GM23338 (cell line): ENCODE measurements around the gene NPB.

Source experiments
- CTCF ChIP-seq, 2 experiments: fragments of 200-600 bp in 1 of 2; sonication (generic) in 1 of 2; conservative IDR thresholded peaks; 2 replicates each; pipeline versions ENCODE4 v1.5.1 to v1.6.1; 2016 to 2017; ENCODE audit warnings: antibody characterized with exemption in 2 of 2, low read depth in 2 of 2, mild to moderate bottlenecking in 2 of 2, moderate library complexity in 1 of 2
- EZH2 ChIP-seq: fragments of 200-600 bp; sonication (generic); IDR thresholded peaks from one replicate; pipeline ENCODE4 v1.8.0; 2017; ENCODE audit warnings: antibody characterized with exemption, mild to moderate bottlenecking, low read depth; ENCODE audit not compliant: unreplicated experiment
- EZH2phosphoT487 ChIP-seq: fragments of 200-600 bp; sonication (generic); IDR thresholded peaks from one replicate; pipeline ENCODE4 v1.8.1; 2018; ENCODE audit warnings: antibody characterized with exemption; ENCODE audit not compliant: unreplicated experiment
- NANOG ChIP-seq: IDR thresholded peaks from 2 replicates; pipeline ENCODE4 v1.6.1; 2016; ENCODE audit warnings: antibody characterized with exemption, borderline replicate concordance
- POLR2AphosphoS5 ChIP-seq: IDR thresholded peaks from 2 replicates; pipeline ENCODE4 v1.6.1; 2016; ENCODE audit warnings: antibody characterized with exemption, low read depth
- REST ChIP-seq: IDR thresholded peaks from one replicate; pipeline ENCODE4 v1.6.1; 2018; ENCODE audit warnings: antibody characterized with exemption; ENCODE audit not compliant: unreplicated experiment
- ZNF114 ChIP-seq: fragments of 250-450 bp; sonication (Bioruptor Pico); IDR thresholded peaks from 2 replicates; pipeline ENCODE4 v1.5.0; 2020; ENCODE audit warnings: mild to moderate bottlenecking, moderate library complexity
- ZNF331 ChIP-seq: fragments of 250-450 bp; sonication (Bioruptor Pico); IDR thresholded peaks from 2 replicates; pipeline ENCODE4 v1.5.0; 2020; ENCODE audit warnings: low read depth, mild to moderate bottlenecking, moderate library complexity
- TF ChIP-seq, protein P1 (sequence below): fragments of 250-450 bp; sonication (Bioruptor Pico); IDR thresholded peaks from 2 replicates; pipeline ENCODE4 v1.5.0; 2020; ENCODE audit warnings: mild to moderate bottlenecking, moderate library complexity

DNA sequence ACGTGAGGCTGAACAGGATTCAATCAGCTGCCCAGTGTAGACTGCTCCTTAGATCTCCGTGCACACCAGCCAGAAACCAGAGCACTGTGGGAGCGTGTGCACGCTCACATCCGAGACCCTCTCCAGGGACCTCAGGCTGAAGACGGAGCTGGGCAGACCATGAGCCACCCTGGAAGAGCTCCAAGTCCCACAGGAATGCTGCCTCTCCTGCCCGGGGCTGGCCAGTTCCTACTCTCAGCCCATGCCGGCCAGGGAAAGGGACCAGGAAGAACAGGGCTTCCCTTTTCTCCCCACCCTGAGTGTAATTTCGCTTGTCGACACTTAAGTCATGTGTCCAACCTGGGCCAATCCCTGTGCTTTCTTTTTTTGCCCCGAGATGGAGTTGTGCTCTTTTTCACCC lies 17.5 kb upstream of the NPB start:
- TF ChIP-seq CTCF (conservative IDR thresholded peaks at IDR 0.05; ENCODE audit: low read depth in 2 of 2): no peak
- no peak for TF ChIP-seq EZH2
- TF ChIP-seq POLR2AphosphoS5: no peak
- TF ChIP-seq EZH2phosphoT487: no peak
- TF ChIP-seq ZNF331: no peak
- no peak for TF ChIP-seq ZNF114 (CRISPR knock-in tag)
- no peak for TF ChIP-seq REST
- TF ChIP-seq, protein P1, sequence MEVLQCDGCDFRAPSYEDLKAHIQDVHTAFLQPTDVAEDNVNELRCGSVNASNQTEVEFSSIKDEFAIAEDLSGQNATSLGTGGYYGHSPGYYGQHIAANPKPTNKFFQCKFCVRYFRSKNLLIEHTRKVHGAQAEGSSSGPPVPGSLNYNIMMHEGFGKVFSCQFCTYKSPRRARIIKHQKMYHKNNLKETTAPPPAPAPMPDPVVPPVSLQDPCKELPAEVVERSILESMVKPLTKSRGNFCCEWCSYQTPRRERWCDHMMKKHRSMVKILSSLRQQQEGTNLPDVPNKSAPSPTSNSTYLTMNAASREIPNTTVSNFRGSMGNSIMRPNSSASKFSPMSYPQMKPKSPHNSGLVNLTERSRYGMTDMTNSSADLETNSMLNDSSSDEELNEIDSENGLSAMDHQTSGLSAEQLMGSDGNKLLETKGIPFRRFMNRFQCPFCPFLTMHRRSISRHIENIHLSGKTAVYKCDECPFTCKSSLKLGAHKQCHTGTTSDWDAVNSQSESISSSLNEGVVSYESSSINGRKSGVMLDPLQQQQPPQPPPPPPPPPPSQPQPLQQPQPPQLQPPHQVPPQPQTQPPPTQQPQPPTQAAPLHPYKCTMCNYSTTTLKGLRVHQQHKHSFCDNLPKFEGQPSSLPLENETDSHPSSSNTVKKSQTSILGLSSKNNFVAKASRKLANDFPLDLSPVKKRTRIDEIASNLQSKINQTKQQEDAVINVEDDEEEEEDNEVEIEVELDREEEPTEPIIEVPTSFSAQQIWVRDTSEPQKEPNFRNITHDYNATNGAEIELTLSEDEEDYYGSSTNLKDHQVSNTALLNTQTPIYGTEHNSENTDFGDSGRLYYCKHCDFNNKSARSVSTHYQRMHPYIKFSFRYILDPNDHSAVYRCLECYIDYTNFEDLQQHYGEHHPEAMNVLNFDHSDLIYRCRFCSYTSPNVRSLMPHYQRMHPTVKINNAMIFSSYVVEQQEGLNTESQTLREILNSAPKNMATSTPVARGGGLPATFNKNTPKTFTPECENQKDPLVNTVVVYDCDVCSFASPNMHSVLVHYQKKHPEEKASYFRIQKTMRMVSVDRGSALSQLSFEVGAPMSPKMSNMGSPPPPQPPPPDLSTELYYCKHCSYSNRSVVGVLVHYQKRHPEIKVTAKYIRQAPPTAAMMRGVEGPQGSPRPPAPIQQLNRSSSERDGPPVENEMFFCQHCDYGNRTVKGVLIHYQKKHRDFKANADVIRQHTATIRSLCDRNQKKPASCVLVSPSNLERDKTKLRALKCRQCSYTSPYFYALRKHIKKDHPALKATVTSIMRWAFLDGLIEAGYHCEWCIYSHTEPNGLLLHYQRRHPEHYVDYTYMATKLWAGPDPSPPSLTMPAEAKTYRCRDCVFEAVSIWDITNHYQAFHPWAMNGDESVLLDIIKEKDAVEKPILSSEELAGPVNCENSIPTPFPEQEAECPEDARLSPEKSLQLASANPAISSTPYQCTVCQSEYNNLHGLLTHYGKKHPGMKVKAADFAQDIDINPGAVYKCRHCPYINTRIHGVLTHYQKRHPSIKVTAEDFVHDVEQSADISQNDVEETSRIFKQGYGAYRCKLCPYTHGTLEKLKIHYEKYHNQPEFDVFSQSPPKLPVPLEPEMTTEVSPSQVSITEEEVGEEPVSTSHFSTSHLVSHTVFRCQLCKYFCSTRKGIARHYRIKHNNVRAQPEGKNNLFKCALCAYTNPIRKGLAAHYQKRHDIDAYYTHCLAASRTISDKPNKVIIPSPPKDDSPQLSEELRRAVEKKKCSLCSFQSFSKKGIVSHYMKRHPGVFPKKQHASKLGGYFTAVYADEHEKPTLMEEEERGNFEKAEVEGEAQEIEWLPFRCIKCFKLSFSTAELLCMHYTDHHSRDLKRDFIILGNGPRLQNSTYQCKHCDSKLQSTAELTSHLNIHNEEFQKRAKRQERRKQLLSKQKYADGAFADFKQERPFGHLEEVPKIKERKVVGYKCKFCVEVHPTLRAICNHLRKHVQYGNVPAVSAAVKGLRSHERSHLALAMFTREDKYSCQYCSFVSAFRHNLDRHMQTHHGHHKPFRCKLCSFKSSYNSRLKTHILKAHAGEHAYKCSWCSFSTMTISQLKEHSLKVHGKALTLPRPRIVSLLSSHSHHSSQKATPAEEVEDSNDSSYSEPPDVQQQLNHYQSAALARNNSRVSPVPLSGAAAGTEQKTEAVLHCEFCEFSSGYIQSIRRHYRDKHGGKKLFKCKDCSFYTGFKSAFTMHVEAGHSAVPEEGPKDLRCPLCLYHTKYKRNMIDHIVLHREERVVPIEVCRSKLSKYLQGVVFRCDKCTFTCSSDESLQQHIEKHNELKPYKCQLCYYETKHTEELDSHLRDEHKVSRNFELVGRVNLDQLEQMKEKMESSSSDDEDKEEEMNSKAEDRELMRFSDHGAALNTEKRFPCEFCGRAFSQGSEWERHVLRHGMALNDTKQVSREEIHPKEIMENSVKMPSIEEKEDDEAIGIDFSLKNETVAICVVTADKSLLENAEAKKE (CRISPR knock-in tag): no peak
- TF ChIP-seq NANOG: no peak
